GM13977 (cell line): Measurements from ENCODE around the gene NFIC.
"Not testable (repeated sequence)": the region's sequence is repeated elsewhere in the genome, so short reads cannot be mapped to it uniquely, and the experiment has no call there.

Experiments
- DNase-seq: peaks from one replicate; pipeline ENCODE4 v3.0.0; 2012; ENCODE audit warnings: low spot score
- in situ Hi-C: fragments of 300-500 bp; cut with MboI; formaldehyde crosslinking; loops from one replicate; pipeline ENCODE4 v1.12.0; 2022; ENCODE audit warnings: low sequenced_read_pairs, low pct_unique_long_range_greater_than_20kb, mixed read lengths, inconsistent platforms; ENCODE audit not compliant: unreplicated experiment
- TF ChIP-seq, protein P1 (sequence below): IDR thresholded peaks from 2 replicates; pipeline ENCODE4 v1.5.1; 2012; ENCODE audit warnings: mild to moderate bottlenecking, control low read depth; ENCODE audit not compliant: insufficient read depth; ENCODE audit errors: extremely low read depth, missing control alignments

NFIC gene

DNA sequence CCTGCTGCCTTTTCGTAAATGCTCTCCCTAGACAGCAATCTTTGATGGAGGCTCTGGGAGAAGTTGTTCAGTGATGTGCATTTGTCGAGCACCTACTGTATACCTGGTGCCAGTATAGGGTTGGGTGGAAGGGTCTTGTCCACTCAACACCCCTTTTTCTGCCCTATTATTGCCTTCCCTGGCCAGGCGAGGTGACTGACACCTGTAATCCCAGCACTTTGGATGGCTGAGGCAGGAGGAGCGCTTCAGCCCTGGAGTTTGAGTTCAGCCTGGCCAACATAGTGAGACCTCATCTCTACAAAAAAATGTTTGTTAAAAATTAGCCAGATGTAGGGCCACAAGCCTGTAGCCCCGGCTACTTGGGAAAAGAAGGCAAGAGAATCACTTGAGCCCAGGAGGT, 49.3 kb downstream of the NFIC start:
- TF ChIP-seq, protein P1, sequence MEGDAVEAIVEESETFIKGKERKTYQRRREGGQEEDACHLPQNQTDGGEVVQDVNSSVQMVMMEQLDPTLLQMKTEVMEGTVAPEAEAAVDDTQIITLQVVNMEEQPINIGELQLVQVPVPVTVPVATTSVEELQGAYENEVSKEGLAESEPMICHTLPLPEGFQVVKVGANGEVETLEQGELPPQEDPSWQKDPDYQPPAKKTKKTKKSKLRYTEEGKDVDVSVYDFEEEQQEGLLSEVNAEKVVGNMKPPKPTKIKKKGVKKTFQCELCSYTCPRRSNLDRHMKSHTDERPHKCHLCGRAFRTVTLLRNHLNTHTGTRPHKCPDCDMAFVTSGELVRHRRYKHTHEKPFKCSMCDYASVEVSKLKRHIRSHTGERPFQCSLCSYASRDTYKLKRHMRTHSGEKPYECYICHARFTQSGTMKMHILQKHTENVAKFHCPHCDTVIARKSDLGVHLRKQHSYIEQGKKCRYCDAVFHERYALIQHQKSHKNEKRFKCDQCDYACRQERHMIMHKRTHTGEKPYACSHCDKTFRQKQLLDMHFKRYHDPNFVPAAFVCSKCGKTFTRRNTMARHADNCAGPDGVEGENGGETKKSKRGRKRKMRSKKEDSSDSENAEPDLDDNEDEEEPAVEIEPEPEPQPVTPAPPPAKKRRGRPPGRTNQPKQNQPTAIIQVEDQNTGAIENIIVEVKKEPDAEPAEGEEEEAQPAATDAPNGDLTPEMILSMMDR = no peak
- DNase-seq = no peak
- in situ Hi-C loops = no loop called here

DNA sequence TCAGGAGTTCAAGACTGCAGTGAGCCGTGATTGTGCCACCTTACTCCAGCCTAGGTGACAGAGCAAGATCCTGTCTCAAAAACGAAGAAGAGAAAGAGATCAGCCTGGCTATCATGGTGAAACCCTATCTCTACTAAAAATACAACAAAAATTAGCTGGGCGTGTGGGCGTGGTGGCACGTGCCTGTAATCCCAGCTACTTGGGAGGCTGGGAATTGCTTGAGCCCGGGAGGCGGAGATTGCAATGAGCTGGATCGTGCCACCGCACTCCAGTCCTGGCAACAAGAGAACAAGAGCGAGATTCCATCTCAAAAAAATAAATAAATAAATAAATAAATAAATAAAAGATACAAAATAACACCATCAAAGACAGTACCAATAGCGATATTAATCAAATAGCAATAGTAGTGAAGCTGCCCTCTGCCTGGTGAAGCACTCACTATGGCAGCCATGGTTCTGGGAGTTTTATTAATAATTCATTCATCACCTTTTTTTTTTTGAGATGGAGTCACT, 53.9 kb downstream of the NFIC start:
- no peak for DNase-seq
- TF ChIP-seq, protein P1 = no peak
- in situ Hi-C loops = no loop called here

DNA sequence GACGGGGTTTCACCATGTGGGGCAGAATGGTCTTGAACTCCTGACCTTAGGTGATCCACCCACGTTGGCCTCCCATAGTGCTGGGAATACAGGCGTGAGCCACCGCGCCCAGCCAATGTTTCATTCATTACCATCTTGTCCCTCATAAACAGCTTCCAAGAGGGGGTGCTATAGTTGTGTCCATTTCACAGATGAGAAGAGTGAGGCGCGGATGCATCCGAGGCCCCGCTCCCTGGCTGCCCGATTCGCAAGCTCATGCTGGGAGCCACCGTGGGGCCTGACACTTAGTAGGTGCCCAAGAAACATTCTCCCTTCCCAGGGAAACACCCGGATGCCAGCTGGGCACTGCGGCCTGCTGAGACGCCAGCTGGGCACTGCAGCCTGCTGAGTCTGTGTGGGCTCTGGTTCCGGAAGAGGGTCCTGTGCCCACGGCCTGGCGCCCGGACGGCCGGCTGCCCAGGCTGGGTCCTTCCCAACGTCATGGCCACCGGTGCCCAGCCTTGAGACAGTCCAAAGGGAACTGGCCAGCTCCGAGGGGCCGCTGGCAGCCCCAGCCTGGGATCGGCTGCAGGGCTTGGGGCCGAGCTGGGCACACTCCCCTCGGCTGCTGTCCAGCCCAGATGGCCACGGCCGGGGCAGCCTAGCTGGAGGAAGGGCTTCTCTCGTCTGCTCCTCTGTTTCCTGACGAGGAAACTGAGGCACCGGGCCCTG, 54.7 kb downstream of the NFIC start:
- in situ Hi-C loops = no loop called here

DNA sequence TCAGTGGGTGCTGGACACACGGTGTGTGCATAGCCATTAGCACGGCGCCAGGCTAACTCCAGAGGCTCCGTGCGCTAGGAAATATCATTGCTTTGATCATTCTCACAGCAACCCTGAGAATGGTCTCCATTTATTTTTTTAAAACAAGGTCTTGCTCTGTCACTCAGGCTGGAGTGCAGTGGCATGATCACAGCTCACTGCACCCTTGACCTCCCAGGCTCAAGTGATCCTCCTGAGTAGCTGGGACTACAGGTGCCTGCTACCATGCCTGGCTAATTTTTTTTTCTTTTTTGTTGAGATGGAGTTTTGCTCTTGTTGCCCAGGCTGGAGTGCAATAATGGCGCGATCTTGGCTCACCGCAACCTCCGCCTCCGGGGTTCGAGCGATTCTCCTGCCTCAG, 55.3 kb downstream of the NFIC start:
- DNase-seq, in situ Hi-C loops: not testable (repeated sequence)

More for the DNA sequence above, 54.7 kb downstream of the NFIC start:
- no peak for DNase-seq
- TF ChIP-seq, protein P1 = no peak

DNA sequence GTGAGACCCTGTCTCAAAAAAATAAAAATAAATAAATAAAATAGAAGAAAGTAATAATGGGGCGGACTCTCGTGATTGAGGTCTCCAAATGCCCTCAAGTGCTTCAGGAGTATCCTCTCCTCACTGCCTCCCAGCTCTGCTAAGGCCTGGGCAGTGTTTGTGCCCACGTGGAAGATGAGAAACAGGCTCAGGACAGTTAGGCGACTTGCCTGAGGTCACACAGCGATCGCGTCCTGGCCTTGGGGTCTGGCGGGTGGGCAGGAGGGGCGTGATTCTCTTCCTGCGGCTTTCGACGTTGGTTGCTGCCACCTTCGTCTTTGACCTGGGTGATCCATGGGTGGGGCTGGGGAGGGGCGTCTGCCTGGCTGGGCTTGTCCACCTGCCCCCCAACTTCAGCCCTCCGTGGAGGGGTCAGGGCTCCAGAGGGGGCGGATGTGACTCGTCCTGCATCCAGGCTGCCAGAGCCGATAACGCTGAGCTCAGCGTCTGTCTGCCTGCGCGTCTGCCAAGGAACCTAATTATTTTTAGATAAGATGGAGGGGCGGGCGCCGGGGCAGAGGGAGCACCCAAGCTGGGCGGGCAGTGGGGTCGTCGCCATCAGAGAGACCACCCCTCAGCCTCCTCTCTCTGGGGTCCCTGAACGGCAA, 56.9 kb downstream of the NFIC start:
- no peak for DNase-seq
- TF ChIP-seq, protein P1 = no peak
- in situ Hi-C loops = no loop called here

DNA sequence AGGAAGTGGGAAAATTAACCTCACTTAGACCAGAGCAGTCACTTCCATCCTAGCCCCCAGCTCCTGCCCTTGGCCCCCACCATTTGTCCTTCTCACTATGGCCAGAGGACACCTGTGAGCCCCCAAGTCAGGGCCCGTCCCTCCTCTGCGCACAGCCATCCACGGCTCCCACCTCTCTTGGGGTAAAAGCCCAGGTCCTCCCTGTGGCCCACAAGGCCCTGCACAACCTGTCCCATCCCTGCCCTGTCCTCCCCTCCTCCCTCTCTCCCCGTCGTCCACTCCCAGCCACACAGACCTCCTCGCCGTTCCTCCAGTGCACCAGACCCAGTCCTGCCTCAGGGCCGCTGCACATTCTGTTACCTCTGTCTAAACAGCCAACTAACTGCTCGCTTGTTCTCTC, 60.0 kb downstream of the NFIC start:
- TF ChIP-seq, protein P1 = no peak
- in situ Hi-C loops = no loop called here
- no peak for DNase-seq

DNA sequence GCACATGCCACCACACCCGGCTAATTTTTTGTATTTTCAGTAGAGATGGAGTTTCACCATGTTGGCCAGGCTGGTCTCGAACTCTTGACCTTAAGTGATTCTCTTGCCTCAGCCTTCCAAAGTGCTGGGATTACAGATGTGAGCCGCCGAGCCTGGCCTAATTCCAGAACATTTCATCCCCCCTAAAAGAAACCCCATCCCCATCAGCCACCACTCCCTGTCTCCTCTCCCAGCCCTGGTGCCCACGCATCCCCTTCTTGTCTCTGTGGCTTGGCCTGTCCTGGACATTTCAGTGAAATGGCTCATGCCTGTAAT, 63.9 kb downstream of the NFIC start:
- in situ Hi-C loops = loop anchor here (5.0 kb wide), 1 partner anchor 98 kb away; no protein-coding TSS in a partner anchor
- not testable (repeated sequence) for DNase-seq
